ENCODE measurements around the gene NLRX1.
"Not testable (repeated sequence)": the region's sequence is repeated elsewhere in the genome, so short reads cannot be mapped to it uniquely, and the experiment has no call there.

Gene NLRX1

DNA sequence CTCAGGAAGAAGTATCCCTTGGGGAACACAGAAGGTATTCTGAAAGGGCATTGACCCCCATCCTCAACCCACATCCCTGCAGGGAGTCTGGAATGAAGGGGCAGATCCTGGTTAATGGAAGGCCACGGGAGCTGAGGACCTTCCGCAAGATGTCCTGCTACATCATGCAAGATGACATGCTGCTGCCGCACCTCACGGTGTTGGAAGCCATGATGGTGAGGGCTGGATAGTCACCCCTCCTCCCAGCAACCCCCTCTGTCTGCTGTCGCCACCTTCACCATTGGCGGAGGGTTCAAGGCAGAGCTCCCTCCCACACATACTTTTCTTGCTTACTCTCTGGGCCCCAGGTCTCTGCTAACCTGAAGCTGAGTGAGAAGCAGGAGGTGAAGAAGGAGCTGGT is 14.3 kb upstream of the NLRX1 start:
- in situ Hi-C loops (cut with MboI; ENCODE audit: low sequenced_read_pairs): no loop called here

DNA sequence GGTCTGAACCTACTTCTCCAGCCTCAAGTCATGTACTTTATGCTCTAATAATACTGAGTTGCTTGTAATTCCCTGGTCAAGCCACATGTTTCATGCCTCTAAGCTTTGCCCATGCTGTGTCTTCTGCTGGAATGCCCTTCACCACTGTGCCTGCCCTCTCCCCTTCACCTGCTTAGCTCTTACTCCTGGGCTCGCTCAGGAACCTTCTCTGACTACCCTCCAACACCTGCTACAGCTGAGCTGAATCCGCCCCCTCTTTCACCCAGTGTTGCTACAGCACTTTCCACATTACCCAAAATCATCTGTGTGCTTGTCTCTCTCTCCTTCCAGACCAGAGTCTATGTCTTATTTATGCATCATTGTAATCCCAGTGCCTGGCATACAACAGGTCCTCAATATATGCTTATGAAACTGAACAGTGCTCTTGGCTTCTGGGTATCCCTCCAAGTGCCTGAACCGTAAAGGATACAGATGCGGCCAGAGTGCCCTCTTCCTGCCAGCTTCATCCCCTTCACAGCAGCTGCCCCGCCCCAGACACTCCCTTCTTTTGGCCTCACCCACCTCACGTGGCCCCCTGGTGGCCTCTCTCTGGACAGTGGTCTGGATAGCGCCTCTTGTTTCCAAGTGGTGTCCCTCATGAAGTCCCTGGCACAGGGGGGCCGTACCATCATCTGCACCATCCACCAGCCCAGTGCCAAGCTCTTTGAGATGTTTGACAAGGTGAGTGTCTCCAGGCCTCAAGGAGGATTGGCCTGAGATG is 12.6 kb upstream of the NLRX1 start:
- in situ Hi-C loops (cut with MboI; ENCODE audit: low sequenced_read_pairs): no loop called here

DNA sequence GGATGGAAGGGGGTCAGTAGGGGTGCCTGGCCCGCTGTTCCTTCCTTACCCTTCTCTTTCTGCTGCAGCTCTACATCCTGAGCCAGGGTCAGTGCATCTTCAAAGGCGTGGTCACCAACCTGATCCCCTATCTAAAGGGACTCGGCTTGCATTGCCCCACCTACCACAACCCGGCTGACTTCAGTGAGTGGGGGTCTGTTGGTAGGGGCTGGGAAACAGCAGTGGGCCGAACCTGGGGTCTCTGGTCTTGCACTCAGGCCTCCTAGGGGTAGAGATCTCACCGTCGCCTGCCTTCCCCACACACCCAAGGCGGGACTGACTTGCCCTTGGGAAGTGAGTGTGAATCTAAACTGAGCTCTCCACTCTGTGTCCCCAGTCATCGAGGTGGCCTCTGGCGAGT is 12.0 kb upstream of the NLRX1 start:
- in situ Hi-C loops (cut with MboI; ENCODE audit: low sequenced_read_pairs): no loop called here

DNA sequence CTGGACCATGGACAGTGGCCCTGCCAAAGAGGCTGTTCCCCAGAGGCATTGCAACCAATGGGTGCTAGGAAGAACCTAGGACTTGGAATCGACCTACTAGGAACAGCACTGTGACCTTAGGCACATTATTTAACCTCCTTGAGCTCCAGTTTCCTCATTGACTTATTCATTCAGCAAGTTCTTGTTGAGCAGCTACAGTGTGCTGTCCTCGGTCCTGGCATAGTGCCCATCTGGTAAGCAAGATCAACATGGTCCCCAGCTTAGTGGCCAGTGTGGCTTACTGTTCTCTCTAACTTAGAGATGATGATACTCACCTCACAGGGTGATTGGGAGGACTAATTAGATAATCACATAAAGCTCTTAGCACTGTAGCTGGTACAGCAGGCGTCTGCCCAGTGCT is 11.5 kb upstream of the NLRX1 start:
- in situ Hi-C loops (cut with MboI; ENCODE audit: low sequenced_read_pairs): no loop called here

DNA sequence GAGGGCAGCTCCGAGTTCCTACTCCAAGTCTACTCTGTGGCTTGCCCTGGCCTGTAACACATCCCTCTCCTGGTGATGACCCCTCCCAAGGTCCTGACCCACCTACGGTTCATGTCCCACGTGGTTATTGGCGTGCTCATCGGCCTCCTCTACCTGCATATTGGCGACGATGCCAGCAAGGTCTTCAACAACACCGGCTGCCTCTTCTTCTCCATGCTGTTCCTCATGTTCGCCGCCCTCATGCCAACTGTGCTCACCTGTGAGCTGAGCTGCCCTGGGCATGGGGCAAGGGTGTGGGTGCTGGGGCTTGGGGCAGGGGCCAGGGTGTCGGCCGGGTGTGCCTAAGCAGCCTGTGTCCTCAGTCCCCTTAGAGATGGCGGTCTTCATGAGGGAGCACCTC is 10.1 kb upstream of the NLRX1 start:
- in situ Hi-C loops (cut with MboI; ENCODE audit: low sequenced_read_pairs): no loop called here

DNA sequence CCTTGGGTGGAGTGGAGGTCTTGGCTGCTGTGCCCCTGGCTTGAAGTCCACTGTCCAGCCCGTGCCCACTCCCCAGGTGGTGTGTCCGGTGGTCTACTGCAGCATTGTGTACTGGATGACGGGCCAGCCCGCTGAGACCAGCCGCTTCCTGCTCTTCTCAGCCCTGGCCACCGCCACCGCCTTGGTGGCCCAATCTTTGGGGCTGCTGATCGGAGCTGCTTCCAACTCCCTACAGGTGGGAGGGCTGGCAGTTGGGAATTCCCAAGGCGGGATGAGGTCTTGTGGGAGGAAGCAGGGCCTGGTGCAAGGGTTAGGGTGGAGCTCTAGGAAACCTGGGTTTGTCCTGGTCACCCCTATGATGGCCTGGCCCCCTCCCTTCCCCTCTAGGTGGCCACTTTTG is 8.4 kb upstream of the NLRX1 start:
- in situ Hi-C loops (cut with MboI; ENCODE audit: low sequenced_read_pairs): no loop called here

DNA sequence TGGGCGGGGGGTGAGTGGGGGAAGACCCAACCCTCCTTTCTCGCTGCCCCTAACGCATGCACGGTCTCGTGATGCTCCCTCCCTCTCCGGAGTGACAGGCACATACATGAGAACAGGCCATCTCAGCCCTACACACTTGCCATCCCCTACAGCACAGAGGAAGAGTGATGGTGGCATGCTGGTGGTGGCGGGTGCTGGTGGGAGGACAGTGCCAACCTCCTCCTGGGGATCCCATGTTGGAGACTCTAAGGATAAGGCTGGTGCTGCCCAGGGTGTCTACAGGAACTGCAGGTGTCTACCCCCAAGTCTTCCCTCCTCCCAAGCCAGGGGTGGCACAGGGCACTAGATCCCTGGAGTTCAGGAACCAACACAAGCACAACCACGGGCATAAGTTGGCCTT is 6.7 kb upstream of the NLRX1 start:
- in situ Hi-C loops (cut with MboI; ENCODE audit: low sequenced_read_pairs): no loop called here

DNA sequence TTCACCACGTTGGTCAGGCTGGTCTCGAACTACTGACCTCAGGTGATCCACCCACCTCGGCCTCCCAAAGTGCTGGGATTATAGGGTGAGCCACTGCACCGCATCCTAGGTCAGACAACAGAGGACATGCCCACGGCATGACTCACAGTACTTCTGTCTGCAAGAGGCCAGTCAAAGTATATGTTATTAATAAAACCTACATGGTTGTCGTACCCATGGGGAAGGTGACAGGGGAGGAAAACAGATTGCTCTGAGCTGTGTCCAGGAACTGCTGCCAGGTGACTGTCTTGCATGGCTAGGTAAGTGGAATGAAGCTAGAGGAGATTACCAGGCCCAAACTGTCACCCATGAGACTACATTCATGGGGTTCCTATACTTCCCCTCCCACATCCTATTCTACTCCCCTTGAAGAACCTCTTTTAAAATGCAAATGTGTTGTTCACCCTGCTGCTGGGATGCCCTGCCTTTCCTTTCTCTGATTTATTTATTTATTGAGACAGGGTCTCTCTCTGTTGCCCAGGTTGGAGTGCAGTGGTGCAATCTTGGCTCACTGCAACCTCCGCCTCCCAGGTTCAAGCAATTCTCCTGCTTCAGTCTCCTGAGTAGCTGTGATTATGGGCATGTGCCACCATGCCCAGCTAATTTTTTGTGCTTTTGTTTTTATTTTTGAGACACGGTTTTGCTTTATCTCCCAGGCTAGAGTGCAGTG is 2.0 kb upstream of the NLRX1 start:
- in situ Hi-C loops (cut with MboI; ENCODE audit: low sequenced_read_pairs): no loop called here

DNA sequence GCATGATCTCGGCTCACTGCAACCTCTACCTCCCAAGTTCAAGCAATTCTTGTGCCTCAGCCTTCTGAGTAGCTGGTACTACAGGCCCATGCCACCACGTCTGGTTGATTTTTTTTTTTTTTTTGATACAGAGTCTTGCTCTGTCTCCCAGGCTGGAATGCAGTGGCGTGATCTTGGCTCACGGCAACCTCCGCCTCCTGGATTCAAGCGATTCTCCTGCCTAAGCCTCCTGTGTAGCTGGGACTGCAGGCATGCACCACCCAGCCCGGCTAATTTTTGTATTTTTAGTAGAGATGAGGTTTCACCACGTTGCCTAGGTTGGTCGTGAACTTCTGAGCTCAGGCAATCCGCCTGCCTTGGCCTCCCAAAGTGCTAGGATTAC is 1.5 kb upstream of the NLRX1 start:
- in situ Hi-C loops (cut with MboI; ENCODE audit: low sequenced_read_pairs): not testable (repeated sequence)

DNA sequence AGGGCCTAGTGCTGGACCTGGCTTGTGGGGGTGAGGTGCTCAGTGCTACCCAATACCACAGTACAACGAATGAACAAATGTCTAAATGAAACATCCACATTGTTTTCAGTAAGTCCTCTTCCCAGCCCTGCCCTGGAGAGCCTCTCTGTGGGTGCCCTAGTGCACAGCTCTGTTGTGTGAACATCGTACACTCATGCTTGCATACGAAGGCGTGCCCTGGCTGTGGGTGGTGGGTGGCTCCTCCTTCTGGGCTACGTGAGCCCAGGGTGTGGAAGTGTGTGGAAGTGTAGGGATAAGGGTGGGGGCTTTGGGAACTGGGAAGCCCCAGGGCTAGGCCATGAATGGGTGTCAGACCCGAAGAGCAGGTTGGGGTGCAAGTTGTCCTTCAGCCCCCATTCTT is 592 bp upstream of the NLRX1 start:
- in situ Hi-C loops (cut with MboI; ENCODE audit: low sequenced_read_pairs): no loop called here

DNA sequence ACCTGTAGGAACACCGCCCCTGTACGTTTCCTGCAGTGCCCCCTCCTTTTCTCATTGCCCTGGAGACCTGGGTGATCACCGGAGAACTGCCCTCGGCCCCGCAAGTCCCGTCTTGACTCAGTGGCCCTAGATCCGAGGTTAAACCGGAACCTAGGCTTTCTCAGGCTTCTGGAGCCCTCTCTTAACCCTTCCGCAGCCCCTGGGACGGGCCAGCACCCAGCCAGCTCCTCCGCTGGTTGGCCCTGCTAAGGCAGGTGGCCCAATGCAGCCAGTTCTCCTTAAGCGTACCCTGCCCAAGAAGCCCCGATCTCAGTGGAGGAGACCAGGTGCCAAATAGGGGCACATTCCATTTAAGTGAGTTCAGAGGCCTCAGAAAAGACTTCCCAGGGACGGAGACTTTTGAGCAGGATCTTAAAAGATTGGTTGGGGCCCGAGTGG is 776 bp downstream of the NLRX1 start:
- in situ Hi-C loops (cut with MboI; ENCODE audit: low sequenced_read_pairs): no loop called here

DNA sequence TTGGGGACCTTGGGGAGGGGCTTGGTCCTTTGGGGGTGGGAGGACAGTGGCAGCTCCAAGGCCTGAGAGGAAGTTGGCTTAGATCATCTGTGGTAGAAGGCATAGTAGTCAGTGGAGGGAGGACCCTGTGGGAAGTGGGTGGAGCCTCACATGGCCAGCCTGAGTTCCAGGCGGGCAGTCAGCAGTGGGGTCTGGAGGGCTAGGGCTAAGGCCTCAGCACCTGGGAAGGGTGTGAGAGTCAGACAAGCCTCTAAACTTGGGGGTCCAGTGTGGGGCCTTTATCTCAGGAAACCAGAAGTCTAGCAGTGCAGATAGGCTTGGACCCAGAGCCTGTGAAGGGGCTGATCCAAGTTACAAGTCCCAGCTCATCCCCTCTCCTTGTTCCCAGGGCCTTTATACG is 4.0 kb downstream of the NLRX1 start:
- in situ Hi-C loops (cut with MboI; ENCODE audit: low sequenced_read_pairs): no loop called here

DNA sequence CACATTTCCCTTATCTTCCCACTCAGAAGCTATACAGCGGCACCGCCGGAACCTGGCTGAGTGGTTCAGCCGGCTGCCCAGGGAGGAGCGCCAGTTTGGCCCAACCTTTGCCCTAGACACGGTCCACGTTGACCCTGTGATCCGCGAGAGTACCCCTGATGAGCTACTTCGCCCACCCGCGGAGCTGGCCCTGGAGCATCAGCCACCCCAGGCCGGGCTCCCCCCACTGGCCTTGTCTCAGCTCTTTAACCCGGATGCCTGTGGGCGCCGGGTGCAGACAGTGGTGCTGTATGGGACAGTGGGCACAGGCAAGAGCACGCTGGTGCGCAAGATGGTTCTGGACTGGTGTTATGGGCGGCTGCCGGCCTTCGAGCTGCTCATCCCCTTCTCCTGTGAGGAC is 4.9 kb downstream of the NLRX1 start:
- in situ Hi-C loops (cut with MboI; ENCODE audit: low sequenced_read_pairs): no loop called here

DNA sequence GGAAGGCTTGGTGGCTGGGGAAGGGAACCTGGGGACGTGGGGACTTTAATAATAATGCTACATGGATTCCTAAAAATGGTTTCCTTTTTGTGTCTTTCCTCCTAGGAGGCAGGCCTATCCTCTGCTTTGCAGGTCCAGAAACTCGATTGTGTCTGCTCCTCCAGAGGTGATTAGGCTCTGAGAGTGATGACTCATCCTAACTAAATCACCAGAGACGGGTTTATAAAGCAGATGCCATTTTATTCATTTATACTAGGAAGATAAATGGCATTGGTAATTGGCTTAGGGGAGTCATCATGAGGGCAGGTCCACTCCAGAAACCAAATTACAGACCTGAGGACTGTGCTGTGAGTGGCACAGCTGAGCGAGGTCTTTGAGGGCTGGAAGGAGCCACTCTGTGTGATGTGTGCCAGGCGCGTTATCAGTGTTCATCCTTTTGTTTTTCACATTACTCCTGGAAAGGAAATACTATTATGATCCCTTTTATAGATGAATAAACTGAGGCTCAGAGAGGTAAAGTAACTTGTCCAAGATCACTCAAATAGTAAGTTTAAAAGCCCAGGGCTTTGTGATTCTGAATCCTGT is 7.1 kb downstream of the NLRX1 start:
- in situ Hi-C loops (cut with MboI; ENCODE audit: low sequenced_read_pairs): no loop called here

DNA sequence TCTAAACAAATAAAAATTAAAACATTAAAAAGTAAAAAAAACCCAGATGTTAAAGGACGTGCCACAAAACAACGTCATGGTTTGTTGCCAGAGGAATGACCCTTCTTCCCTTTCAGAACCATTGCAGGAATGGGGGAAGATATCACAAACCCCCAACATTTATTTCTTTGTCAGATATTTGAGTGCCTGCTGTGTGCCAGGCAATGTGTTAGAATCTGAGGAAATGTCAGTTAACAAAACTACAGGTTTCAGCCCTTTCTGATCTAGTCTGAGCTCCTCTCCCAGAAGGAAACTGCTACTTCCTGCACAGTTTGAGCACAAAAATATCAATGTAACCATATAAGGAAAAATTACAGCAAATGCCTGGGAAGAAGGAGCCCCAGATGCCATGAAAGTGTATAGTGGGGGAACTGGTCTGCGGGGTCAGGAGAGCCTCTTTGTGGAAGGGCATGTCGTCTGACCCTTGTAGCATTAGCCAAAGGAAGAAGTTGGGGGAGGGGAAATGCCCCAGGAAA is 9.7 kb downstream of the NLRX1 start:
- in situ Hi-C loops (cut with MboI; ENCODE audit: low sequenced_read_pairs): no loop called here

DNA sequence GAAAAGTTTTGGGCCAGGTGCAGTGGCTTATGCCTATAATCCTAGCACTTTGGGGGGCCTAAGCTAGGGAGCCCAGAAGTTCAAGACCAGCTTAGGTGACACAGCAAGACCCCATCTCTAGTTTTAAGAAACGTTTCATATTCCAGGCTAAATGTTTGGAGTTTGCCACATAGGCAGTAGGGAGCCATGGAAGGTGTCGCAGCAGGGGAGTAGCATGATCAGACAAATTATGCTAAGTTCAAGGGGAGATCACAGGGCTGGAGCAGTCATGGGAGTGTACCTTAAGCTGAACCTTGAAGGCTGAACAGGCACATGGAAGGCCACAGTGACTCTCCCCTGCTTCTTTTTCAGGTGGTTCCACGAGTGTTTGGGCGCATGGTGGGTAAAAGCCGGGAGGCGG is 10.8 kb downstream of the NLRX1 start:
- in situ Hi-C loops (cut with MboI; ENCODE audit: low sequenced_read_pairs): no loop called here

DNA sequence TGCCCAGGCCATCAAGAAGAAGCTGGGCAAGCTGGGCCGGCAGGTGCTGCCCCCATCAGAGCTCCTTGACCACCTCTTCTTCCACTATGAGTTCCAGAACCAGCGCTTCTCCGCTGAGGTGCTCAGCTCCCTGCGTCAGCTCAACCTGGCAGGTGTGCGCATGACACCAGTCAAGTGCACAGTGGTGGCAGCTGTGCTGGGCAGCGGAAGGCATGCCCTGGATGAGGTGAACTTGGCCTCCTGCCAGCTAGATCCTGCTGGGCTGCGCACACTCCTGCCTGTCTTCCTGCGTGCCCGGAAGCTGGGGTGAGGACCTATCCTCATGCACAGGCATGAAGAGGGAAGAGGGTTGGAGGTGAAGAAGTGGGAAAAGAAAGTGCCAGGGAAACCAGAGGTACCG is 11.5 kb downstream of the NLRX1 start:
- in situ Hi-C loops (cut with MboI; ENCODE audit: low sequenced_read_pairs): no loop called here

DNA sequence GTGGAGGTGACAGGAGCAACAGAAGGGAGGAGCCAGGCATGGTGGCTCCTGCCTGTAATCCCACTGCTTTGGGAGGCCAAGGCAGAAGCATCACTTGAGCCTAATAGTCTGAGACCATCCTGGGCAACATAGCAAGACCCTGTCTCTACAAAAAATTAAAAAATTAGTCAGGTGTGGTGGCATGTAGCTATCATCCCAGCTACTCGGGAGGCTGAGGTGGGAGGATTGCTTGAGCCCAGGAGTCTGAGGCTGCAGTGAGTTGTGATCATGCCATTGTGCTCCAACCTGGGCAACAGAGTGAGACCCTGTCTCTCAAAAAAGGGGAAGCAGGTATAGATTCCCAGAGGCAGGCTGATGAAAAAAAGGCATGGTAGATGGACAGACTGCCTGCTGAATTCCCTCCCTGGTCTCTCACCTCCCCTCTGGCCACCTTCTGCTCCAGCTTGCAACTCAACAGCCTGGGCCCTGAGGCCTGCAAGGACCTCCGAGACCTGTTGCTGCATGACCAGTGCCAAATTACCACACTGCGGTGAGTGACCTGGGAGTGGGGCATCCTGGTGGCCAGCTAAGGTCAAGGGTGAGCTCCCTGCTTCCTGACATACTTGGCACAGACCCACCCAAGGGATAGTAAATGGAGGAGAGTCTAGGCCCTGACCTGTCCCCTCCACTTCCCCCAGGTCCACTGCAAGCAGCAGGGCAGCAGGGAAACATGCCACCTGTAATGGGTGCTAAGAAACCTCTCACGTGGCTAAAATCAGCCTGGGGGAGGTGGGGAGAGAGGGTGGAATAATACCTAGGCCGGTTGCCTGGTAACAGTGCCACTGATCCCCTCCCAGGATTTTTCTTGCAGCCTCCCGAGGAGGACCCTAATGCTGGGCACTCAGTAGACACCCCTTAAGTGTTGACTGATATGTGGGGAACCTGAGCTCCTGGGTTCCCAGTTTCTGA is 12.5 kb downstream of the NLRX1 start:
- in situ Hi-C loops (cut with MboI; ENCODE audit: low sequenced_read_pairs): no loop called here

DNA sequence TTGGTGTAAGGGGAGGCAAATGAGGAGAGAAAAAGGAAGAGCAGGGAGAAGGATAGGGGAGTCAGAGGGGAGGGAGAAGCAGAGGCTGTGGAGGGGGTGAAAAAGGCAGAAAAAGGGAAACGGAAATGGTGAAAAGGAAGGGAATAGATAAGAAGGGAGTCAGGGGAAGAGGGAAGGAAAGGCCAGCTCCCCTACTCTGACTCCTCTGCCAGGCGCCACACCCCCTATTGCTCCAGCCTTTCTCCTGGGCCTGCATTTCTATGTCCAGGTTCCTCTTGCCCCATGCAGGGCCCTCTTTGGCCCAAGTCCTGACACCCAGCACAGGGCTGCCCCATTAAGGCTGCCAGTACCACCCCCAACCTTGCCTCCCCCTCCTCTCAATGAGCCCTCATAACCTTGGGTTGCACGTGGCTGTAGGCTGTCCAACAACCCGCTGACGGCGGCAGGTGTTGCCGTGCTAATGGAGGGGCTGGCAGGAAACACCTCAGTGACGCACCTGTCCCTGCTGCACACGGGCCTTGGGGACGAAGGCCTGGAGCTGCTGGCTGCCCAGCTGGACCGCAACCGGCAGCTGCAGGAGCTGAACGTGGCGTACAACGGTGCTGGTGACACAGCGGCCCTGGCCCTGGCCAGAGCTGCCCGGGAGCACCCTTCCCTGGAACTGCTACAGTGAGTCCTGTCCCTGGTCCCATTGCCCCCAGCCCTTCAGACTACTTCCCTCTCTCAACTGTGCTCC is 13.3 kb downstream of the NLRX1 start:
- in situ Hi-C loops (cut with MboI; ENCODE audit: low sequenced_read_pairs): no loop called here

DNA sequence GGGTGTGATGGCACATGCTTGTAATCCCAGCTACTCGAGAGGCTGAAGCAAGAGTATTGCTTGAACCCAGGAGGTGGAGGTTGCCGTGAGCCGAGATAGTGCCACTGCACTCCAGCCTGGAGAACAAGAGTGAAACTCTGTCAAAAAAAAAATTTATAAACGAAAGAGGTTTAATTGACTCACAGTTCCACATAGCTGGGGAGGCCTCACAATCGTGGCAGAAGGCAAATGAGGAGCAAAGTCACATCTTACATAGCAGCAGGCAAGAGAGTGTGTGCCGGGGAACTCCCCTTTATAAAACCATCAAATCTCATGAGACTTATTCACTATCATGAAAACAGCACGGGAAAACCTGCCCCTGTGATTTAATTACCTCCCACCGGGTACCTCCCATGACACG is 15.9 kb downstream of the NLRX1 start:
- in situ Hi-C loops (cut with MboI; ENCODE audit: low sequenced_read_pairs): not testable (repeated sequence)

Measured in HL-60/S4 (cell line).